ENCODE results near the gene RPL36.
"Not testable (repeated sequence)": the region's sequence is repeated elsewhere in the genome, so short reads cannot be mapped to it uniquely, and the experiment has no call there.

RPL36 gene

DNA sequence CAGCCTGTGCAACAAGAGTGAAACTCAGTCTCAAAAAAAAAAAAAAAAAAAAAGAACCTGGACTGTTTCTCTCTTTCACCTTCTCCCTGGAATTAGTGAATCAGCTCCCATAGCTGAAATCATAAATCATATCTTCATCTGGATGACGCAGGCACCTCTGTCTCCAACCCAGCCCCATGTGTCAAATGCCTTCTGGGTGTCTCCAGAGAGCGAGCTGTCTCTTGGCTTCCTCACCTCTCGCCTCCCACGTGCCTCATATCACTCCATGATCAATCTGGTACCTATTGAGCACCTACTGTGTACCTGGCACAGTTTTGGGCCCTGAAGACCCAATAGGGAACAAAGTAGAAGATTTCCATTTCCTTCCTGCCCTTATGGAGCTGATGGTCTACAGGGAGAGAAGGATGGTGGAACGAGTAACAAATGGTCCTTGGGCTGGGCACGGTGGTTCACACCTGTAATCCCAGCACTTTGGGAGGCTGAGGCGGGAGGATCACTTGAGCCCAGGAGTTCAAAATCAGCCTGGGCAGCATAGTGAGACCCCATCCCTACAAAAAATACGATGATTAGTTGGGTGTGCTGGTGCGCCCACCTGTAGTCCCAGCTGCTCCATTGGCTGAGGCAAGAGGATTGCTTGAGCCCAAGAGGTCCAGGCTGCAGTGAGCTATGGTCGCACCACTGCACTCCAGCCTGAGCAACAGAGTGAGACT, 6.8 kb upstream of the RPL36 start:
- TF ChIP-seq, protein P1, sequence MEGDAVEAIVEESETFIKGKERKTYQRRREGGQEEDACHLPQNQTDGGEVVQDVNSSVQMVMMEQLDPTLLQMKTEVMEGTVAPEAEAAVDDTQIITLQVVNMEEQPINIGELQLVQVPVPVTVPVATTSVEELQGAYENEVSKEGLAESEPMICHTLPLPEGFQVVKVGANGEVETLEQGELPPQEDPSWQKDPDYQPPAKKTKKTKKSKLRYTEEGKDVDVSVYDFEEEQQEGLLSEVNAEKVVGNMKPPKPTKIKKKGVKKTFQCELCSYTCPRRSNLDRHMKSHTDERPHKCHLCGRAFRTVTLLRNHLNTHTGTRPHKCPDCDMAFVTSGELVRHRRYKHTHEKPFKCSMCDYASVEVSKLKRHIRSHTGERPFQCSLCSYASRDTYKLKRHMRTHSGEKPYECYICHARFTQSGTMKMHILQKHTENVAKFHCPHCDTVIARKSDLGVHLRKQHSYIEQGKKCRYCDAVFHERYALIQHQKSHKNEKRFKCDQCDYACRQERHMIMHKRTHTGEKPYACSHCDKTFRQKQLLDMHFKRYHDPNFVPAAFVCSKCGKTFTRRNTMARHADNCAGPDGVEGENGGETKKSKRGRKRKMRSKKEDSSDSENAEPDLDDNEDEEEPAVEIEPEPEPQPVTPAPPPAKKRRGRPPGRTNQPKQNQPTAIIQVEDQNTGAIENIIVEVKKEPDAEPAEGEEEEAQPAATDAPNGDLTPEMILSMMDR (IDR thresholded peaks at IDR 0.05; ENCODE audit: low read depth, low read length) = no peak
- H3K4me3 ChIP-seq (ENCODE audit: low read depth, low read length) = no peak overlapping the region

DNA sequence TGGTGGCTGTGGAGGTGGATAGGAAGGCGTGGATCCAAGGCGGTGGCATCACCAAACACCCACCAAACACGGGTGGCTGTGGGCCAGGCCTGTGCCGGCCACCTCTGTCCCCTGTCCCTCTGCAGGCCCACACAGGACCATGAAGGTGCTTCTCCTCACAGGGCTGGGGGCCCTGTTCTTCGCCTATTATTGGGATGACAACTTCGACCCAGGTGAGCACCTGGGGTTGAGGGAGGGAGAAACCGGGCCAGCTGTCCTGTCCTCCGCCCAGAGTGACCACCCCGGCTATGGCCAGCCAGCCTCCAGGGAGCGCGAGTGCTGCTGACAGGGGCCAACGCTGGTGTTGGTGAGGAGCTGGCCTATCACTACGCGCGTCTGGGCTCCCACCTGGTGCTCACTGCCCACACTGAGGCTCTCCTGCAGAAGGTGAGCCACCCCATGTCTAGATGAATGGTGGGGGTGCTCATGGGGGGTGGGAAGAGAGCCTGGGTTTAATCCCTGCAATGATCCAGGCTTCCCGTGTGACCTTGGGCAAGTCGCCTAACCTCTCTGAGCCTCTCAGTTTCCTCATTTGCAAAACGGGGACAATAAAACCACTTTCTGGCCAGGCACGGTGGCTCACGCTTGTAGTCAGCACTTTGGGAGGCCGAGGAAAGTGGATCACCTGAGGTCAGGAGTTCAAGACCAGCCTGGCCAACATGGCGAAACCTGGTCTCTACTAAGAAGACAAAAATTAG, 5.2 kb upstream of the RPL36 start:
- TF ChIP-seq, protein P1 (IDR thresholded peaks at IDR 0.05; ENCODE audit: low read depth, low read length) = no peak
- no peak overlapping the region for H3K4me3 ChIP-seq (ENCODE audit: low read depth, low read length)

DNA sequence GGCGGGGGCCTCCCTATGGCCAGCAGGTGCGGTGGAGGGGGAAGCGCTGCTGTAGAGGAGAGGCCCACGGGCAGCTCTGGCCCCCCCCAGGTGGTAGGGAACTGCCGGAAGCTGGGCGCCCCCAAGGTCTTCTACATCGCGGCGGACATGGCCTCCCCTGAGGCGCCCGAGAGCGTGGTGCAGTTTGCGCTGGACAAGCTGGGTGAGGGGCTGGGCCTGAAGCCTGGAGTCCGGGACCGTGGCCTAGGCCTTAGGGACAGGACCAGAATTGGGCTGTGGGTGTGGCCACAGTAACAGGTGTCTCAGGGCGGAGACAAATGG, 3.8 kb upstream of the RPL36 start:
- peak overlapping the region; percentile 61; the same call in 1 of the 2 replicates for H3K4me3 ChIP-seq (ENCODE audit: low read depth, low read length)
- TF ChIP-seq, protein P1 (IDR thresholded peaks at IDR 0.05; ENCODE audit: low read depth, low read length) = no peak

DNA sequence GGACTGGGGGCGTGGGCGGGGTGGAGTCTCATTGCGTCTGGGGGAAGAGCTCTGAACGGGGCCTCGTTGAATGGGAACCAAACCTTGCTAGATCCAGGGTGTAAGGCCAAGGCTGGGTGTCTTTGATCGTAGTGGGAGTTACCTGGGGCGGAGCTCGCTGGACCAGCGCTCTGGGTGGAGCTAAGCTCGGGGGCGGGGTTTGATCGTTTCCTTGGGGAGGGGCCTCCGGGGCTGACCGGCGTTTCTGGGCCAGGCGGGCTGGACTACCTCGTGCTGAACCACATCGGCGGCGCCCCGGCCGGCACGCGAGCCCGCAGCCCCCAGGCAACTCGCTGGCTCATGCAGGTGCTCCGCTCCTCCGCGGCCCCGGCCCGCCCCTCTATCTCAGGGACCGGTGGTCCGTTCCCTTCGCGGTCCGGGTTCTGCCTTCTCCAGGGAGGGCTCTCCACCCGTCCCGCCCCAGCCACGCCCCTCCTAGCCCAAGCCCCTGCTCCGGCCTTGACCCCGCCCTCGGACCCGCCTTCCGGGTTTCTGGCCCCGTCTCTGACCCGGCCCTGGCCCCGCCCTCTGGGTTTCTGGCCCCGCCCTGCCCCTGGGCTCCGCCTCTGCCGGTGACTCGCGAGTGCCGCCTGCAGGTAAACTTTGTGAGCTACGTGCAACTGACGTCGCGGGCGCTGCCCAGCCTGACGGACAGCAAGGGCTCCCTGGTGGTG, 3.3 kb upstream of the RPL36 start:
- H3K4me3 ChIP-seq (ENCODE audit: low read depth, low read length) = peak overlapping the region; percentile 61
- TF ChIP-seq, protein P1 (IDR thresholded peaks at IDR 0.05; ENCODE audit: low read depth, low read length) = peak; percentile 78

DNA sequence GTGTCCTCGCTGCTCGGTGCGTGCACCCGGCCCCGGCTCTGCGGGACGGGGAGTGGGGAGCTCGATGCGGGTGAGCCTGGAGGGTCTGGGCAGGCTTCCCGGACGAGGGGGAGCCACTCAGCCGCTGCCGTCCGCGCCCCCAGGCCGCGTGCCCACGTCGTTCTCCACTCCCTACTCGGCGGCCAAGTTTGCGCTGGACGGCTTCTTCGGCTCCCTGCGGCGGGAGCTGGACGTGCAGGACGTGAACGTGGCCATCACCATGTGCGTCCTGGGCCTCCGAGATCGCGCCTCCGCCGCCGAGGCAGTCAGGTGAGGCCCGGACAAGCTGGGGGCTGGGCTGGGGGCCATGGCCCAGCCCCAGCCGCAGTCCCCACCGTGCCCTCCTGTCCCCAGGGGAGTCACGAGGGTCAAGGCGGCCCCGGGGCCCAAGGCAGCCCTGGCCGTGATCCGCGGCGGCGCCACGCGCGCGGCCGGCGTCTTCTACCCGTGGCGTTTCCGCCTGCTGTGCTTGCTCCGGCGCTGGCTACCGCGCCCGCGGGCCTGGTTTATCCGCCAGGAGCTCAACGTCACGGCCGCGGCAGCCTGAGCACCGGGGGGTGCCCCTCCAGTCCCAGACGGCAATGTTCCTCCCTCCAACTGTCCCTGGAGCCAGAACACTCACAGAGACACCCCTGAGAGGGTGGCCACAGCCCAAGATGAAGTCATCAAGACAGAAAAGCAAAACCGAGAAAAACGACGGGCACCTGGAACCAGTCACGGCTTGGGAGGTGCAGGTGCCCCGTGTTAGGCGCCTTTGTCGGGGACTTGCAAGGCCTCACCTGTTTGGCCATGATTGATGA, 2.5 kb upstream of the RPL36 start:
- peak overlapping the region; percentile 61; the same call in 1 of the 2 replicates for H3K4me3 ChIP-seq (ENCODE audit: low read depth, low read length)
- TF ChIP-seq, protein P1 (IDR thresholded peaks at IDR 0.05; ENCODE audit: low read depth, low read length) = no peak

DNA sequence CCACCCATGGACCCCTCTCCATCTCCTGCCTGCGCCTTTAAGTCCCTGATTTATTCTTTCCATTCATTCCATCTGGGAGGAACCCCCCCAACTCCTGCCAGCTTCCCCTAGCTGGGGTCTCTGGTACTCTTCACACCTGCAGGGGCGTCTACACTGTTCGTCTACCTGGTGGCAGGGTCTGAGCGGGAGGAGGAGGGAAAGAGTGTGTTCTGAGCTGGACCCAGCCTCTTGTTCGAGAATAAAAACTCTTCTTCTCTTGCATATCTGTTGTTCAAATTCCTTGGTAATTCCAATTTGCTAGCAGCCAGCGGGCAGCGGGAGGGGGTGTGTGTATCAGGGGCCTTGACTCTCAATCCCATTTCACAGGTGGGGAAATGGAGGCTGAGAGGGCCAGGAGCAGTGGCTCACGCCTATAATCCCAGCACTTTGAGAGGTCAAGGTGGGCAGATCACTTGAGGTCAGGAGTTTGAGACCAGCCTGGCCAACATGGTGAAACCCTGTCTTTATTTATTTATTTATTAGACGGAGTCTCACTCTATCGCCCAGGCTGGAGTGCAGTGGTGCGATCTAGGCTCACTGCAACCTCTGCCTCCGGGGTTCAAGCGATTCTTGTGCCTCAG, 1.7 kb upstream of the RPL36 start:
- not testable (repeated sequence) for H3K4me3 ChIP-seq (ENCODE audit: low read depth, low read length)
